ENCODE data around the gene TXNL4B.
"Not testable (repeated sequence)": the region's sequence is repeated elsewhere in the genome, so short reads cannot be mapped to it uniquely, and the experiment has no call there.

Gene TXNL4B

GRCh38 chr16:72111657-72112451 is 18.4 kb upstream of the TXNL4B start:
- no peak for FAIRE-seq

GRCh38 chr16:72110662-72111615 is 17.5 kb upstream of the TXNL4B start:
- FAIRE-seq, result no peak

GRCh38 chr16:72109966-72110530 is 16.6 kb upstream of the TXNL4B start:
- no peak for FAIRE-seq

- no peak for FAIRE-seq
Measured at GRCh38 chr16:72109300-72109699, 15.9 kb upstream of the TXNL4B start.

GRCh38 chr16:72108353-72109102 is 15.1 kb upstream of the TXNL4B start:
- no peak for FAIRE-seq

- FAIRE-seq, result no peak
Measured at GRCh38 chr16:72107371-72107770, 14.0 kb upstream of the TXNL4B start.

GRCh38 chr16:72105978-72106377 is 12.6 kb upstream of the TXNL4B start:
- FAIRE-seq, result no peak

GRCh38 chr16:72104905-72105304 is 11.5 kb upstream of the TXNL4B start:
- FAIRE-seq, result no peak

- no peak for FAIRE-seq
Measured at GRCh38 chr16:72101195-72101594, 7.8 kb upstream of the TXNL4B start.

GRCh38 chr16:72099377-72099818 is 6.0 kb upstream of the TXNL4B start:
- FAIRE-seq, result no peak

- FAIRE-seq, result no peak
Measured at GRCh38 chr16:72098936-72099335, 5.5 kb upstream of the TXNL4B start.

GRCh38 chr16:72094266-72094610 is 818 bp upstream of the TXNL4B start:
- FAIRE-seq, result no peak

- FAIRE-seq, result no peak
Measured at GRCh38 chr16:72092832-72093447, 480 bp downstream of the TXNL4B start.

GRCh38 chr16:72091217-72091616 is 2.2 kb downstream of the TXNL4B start:
- no peak for FAIRE-seq

- FAIRE-seq, result no peak
Measured at GRCh38 chr16:72085002-72085401, 8.4 kb downstream of the TXNL4B start.

GRCh38 chr16:72084445-72084844 is 9.0 kb downstream of the TXNL4B start:
- FAIRE-seq, result no peak

- FAIRE-seq, result no peak
Measured at GRCh38 chr16:72083778-72084404, 9.5 kb downstream of the TXNL4B start.

- not testable (repeated sequence) for FAIRE-seq
Measured at GRCh38 chr16:72076991-72077706, 16.3 kb downstream of the TXNL4B start.

GRCh38 chr16:72075067-72075466 is 18.4 kb downstream of the TXNL4B start:
- not testable (repeated sequence) for FAIRE-seq

GRCh38 chr16:72073560-72074230 is 19.7 kb downstream of the TXNL4B start:
- FAIRE-seq, result no peak
